Neural cell (in vitro differentiated cells): ENCODE measurements around the gene BCAP29. TPM values are rescaled to one million over a fixed set of nuclear protein-coding genes. Genes with fewer than 3 reads are reported as not detected.

ENCODE experiments used
- H2AFZ ChIP-seq: fragments of 200-600, 300-800 bp; sonication (generic), shearing (Covaris generic); 2 replicates; pipeline ENCODE4 v1.6.0; 2014; ENCODE audit warnings: low read depth, mild to moderate bottlenecking, antibody characterized with exemption, low read length, moderate library complexity
- H3F3A ChIP-seq: fragments of 200-600 bp; shearing (Covaris generic); 2 replicates; pipeline ENCODE4 v1.6.1; 2016; ENCODE audit warnings: mild to moderate bottlenecking, moderate library complexity, mixed read lengths, antibody characterized with exemption, low read length; ENCODE audit not compliant: insufficient read depth, poor library complexity, severe bottlenecking
- H3K27ac ChIP-seq: fragments of 200-600, 300-800 bp; sonication (generic), shearing (Covaris generic); 2 replicates; pipeline ENCODE4 v1.5.1; 2014; ENCODE audit warnings: mild to moderate bottlenecking, low read length, moderate library complexity
- H3K27me3 ChIP-seq: fragments of 300-800, 200-600 bp; sonication (generic), shearing (Covaris generic); 2 replicates; pipeline ENCODE4 v1.6.0; 2014; ENCODE audit warnings: mild to moderate bottlenecking, low read depth, low read length, moderate library complexity; ENCODE audit not compliant: insufficient read depth
- H3K36me3 ChIP-seq: fragments of 300-800, 200-600 bp; sonication (generic), shearing (Covaris generic); 2 replicates; pipeline ENCODE4 v1.5.1; 2014; ENCODE audit warnings: mild to moderate bottlenecking, antibody characterized with exemption, low read length, moderate library complexity; ENCODE audit not compliant: insufficient read depth
- H3K4me2 ChIP-seq: fragments of 300-800, 200-600 bp; sonication (generic), shearing (Covaris generic); 2 replicates; pipeline ENCODE4 v1.6.0; 2014; ENCODE audit warnings: mild to moderate bottlenecking, low read length
- H3K4me3 ChIP-seq: fragments of 300-800, 200-600 bp; sonication (generic), shearing (Covaris generic); 2 replicates; pipeline ENCODE4 v1.5.1; 2014; ENCODE audit warnings: mild to moderate bottlenecking, low read length, moderate library complexity
- H3K79me2 ChIP-seq: fragments of 200-600 bp; shearing (Covaris generic); replicated peaks from 2 replicates; pipeline ENCODE4 v1.6.0; 2014; ENCODE audit warnings: mild to moderate bottlenecking, low read length, moderate library complexity; ENCODE audit not compliant: insufficient read depth
- H3K9ac ChIP-seq: fragments of 300-800, 200-600 bp; sonication (generic), shearing (Covaris generic); 2 replicates; pipeline ENCODE4 v1.6.1; 2016; ENCODE audit warnings: mild to moderate bottlenecking, low read length, mixed read lengths
- H3K9me2 ChIP-seq: fragments of 200-600 bp; shearing (Covaris generic); 2 replicates; pipeline ENCODE4 v1.6.1; 2016; ENCODE audit warnings: mild to moderate bottlenecking, low read length, mixed read lengths; ENCODE audit not compliant: insufficient read depth
- H3K9me3 ChIP-seq: fragments of 200-600, 300-800 bp; sonication (generic), shearing (Covaris generic); 2 replicates; pipeline ENCODE4 v1.6.1; 2016; ENCODE audit warnings: mild to moderate bottlenecking, mixed run types, low read length, moderate library complexity, mixed read lengths
- H4K20me1 ChIP-seq: fragments of 200-600 bp; shearing (Covaris generic); 2 replicates; pipeline ENCODE4 v1.6.1; 2016; ENCODE audit warnings: mild to moderate bottlenecking, mixed run types; ENCODE audit not compliant: insufficient read depth
- CTCF ChIP-seq: fragments of 450-650 bp; IDR thresholded peaks from 2 replicates; pipeline ENCODE4 v1.5.1; 2014; ENCODE audit warnings: antibody characterized with exemption, mild to moderate bottlenecking, moderate library complexity; ENCODE audit not compliant: poor library complexity, severe bottlenecking
- EP300 ChIP-seq: fragments of 450-650 bp; conservative IDR thresholded peaks from 2 replicates; pipeline ENCODE4 v1.6.1; 2014; ENCODE audit warnings: antibody characterized with exemption, mild to moderate bottlenecking, moderate library complexity; ENCODE audit not compliant: poor library complexity, severe bottlenecking
- EZH2 ChIP-seq: fragments of 200-600, 300-800 bp; shearing (Covaris generic), sonication (generic); IDR thresholded peaks from 2 replicates; pipeline ENCODE4 v1.6.1; 2014; ENCODE audit warnings: antibody characterized with exemption, low read length, borderline replicate concordance, mild to moderate bottlenecking; ENCODE audit not compliant: insufficient read depth, poor library complexity, severe bottlenecking
- MXI1 ChIP-seq: fragments of 450-650 bp; conservative IDR thresholded peaks from 2 replicates; pipeline ENCODE4 v1.6.1; 2014; ENCODE audit warnings: antibody characterized with exemption, mild to moderate bottlenecking; ENCODE audit not compliant: poor library complexity, severe bottlenecking
- POLR2AphosphoS5 ChIP-seq: IDR thresholded peaks from 2 replicates; pipeline ENCODE4 v1.6.1; 2012
- RAD21 ChIP-seq: fragments of 450-650 bp; conservative IDR thresholded peaks from 2 replicates; pipeline ENCODE4 v1.6.1; 2014; ENCODE audit warnings: antibody characterized with exemption, mild to moderate bottlenecking, moderate library complexity
- REST ChIP-seq: IDR thresholded peaks from 2 replicates; pipeline ENCODE4 v1.6.1; 2012; ENCODE audit warnings: borderline replicate concordance
- SMC3 ChIP-seq: fragments of 450-650 bp; conservative IDR thresholded peaks from 2 replicates; pipeline ENCODE4 v1.6.1; 2014; ENCODE audit warnings: antibody characterized with exemption, mild to moderate bottlenecking, moderate library complexity; ENCODE audit not compliant: poor library complexity
- TAF1 ChIP-seq: IDR thresholded peaks from 2 replicates; pipeline ENCODE4 v1.6.1; 2012; ENCODE audit warnings: low read depth
- polyA plus RNA-seq: library from polyadenylated mRNA; depleted of rRNA; stranded (reverse); fragments of >200 nt; gene quantifications from 2 replicates; pipeline ENCODE4 v1.2.3, GENCODE V29; 2014

The BCAP29 gene
- polyA plus RNA-seq, 1 donor from 2014 or later, result 51.5 TPM

- Histone ChIP-seq H2AFZ (no peak overlapping the region), H3K27ac (no peak overlapping the region), H3K4me2 (no peak overlapping the region), H4K20me1 (no peaks in the 10 kb centered on the region), H3K9me2 (no peaks in the 10 kb centered on the region), H3K4me3 (no peak overlapping the region), H3K36me3 (peaks cover 7% of the 10 kb centered on the region), H3F3A (no peaks in the 10 kb centered on the region), H3K9ac (no peak overlapping the region), H3K79me2 (no peaks in the 10 kb centered on the region), H3K9me3 (no peaks in the 10 kb centered on the region), H3K27me3 (no peaks in the 10 kb centered on the region)
- TF ChIP-seq SMC3 (no peak), POLR2AphosphoS5 (no peak), MXI1 (no peak), CTCF (no peak)
Observed at GRCh38 chr7:107594961-107595737, 15.1 kb downstream of the BCAP29 start.

- Histone ChIP-seq H3K9me2 (no peaks in the 10 kb centered on the region), H4K20me1 (no peaks in the 10 kb centered on the region), H2AFZ (no peak overlapping the region), H3K4me3 (no peak overlapping the region), H3K27ac (no peak overlapping the region), H3K4me2 (no peak overlapping the region), H3K9me3 (no peaks in the 10 kb centered on the region), H3K27me3 (no peaks in the 10 kb centered on the region), H3K36me3 (peaks cover 10% of the 10 kb centered on the region), H3K79me2 (no peaks in the 10 kb centered on the region), H3F3A (no peaks in the 10 kb centered on the region), H3K9ac (no peak overlapping the region)
- TF ChIP-seq POLR2AphosphoS5, result no peak
Observed at GRCh38 chr7:107596881-107597581, 17.0 kb downstream of the BCAP29 start.

GRCh38 chr7:107597582-107597916 is 17.5 kb downstream of the BCAP29 start:
- H4K20me1 ChIP-seq, result no peaks in the 10 kb centered on the region
- no peaks in the 10 kb centered on the region for H3K79me2 ChIP-seq
- no peak overlapping the region for H3K4me3 ChIP-seq
- no peak overlapping the region for H3K27ac ChIP-seq
- H3K4me2 ChIP-seq, result no peak overlapping the region
- no peaks in the 10 kb centered on the region for H3K27me3 ChIP-seq
- no peak overlapping the region for H3K9ac ChIP-seq
- TF ChIP-seq SMC3 (no peak), EZH2 (no peak), CTCF (no peak), MXI1 (no peak), RAD21 (no peak), POLR2AphosphoS5 (no peak), TAF1 (no peak), REST (no peak), EP300 (no peak)
- no peak overlapping the region for H2AFZ ChIP-seq
- peaks cover 10% of the 10 kb centered on the region for H3K36me3 ChIP-seq
- no peaks in the 10 kb centered on the region for H3K9me2 ChIP-seq
- H3K9me3 ChIP-seq, result no peaks in the 10 kb centered on the region
- H3F3A ChIP-seq, result no peaks in the 10 kb centered on the region
